HEK293 (cell line): Measurements from ENCODE around the gene ZBED5.

Experiments used
- CTCF ChIA-PET: fragments of 350-600 bp; formaldehyde crosslinking; extraction: SDS; loops from one replicate; lab custom pipeline; 2021; ENCODE audit warnings: antibody characterized with exemption; lab: Yijun Ruan, JAX
- POLR2A ChIA-PET: fragments of 300-600 bp; formaldehyde crosslinking; extraction: SDS; loops from one replicate; lab custom pipeline; 2020; ENCODE audit warnings: antibody characterized with exemption, inconsistent platforms; lab: Yijun Ruan, JAX
- H3K27ac ChIP-seq: fragments of 200-500 bp; sonication (Bioruptor generic); 2 replicates; pipeline ENCODE4 v1.5.1; 2014; ENCODE audit warnings: low read depth, low read length, control low read depth, inconsistent platforms; ENCODE audit errors: extremely low read depth
- H3K36me3 ChIP-seq, 2 experiments: fragments of 200-500 bp in 1 of 2; sonication (Bioruptor generic) in 1 of 2; 1 replicate in 1 of 2; 2 replicates in 1 of 2; pipeline ENCODE4 v1.5.1; 2014 to 2017; ENCODE audit warnings: inconsistent platforms in 2 of 2, low read length in 2 of 2; ENCODE audit not compliant: control insufficient read depth in 2 of 2, insufficient read depth in 1 of 2
- H3K4me1 ChIP-seq: fragments of 200-500 bp; sonication (Bioruptor generic); 2 replicates; pipeline ENCODE4 v1.5.1; 2014; ENCODE audit warnings: mild to moderate bottlenecking, low read length, inconsistent platforms; ENCODE audit not compliant: control insufficient read depth, insufficient read depth
- H3K4me3 ChIP-seq: 2 replicates; pipeline ENCODE4 v1.5.1; 2011; ENCODE audit warnings: low read depth, mild to moderate bottlenecking, control low read depth, low read length, moderate library complexity
- H3K9me3 ChIP-seq: fragments of 200-500 bp; sonication (Bioruptor generic); 2 replicates; pipeline ENCODE4 v1.5.1; 2014; ENCODE audit warnings: low read depth, low read length, inconsistent platforms; ENCODE audit not compliant: control insufficient read depth, insufficient read depth
- HOXA7 ChIP-seq: sonication (generic); formaldehyde crosslinking; IDR thresholded peaks from 2 replicates; pipeline ENCODE4 v1.8.1; 2022; ENCODE audit warnings: missing genetic modification reagents, borderline replicate concordance
- KLF1 ChIP-seq: fragments of 450-650 bp; formaldehyde crosslinking; IDR thresholded peaks from 2 replicates; pipeline ENCODE4 v1.5.1; 2016; ENCODE audit warnings: missing biosample characterization, missing genetic modification characterization
- KLF7 ChIP-seq: fragments of 450-650 bp; formaldehyde crosslinking; IDR thresholded peaks from 2 replicates; pipeline ENCODE4 v1.5.1; 2016; ENCODE audit warnings: missing biosample characterization, missing genetic modification characterization, borderline replicate concordance
- KLF9 ChIP-seq: fragments of 450-650 bp; formaldehyde crosslinking; IDR thresholded peaks from 2 replicates; pipeline ENCODE4 v1.5.1; 2016; ENCODE audit warnings: missing biosample characterization, missing genetic modification characterization, low read depth
- MZF1 ChIP-seq: fragments of 450-650 bp; formaldehyde crosslinking; IDR thresholded peaks from 2 replicates; pipeline ENCODE4 v1.5.1; 2017; ENCODE audit warnings: missing biosample characterization, missing genetic modification characterization, borderline replicate concordance
- REPIN1 ChIP-seq: fragments of 450-650 bp; formaldehyde crosslinking; IDR thresholded peaks from 2 replicates; pipeline ENCODE4 v1.5.1; 2017; ENCODE audit warnings: missing biosample characterization, missing genetic modification characterization, low read depth
- ZFHX2 ChIP-seq: fragments of 450-650 bp; formaldehyde crosslinking; conservative IDR thresholded peaks from 2 replicates; pipeline ENCODE4 v1.5.1; 2016; ENCODE audit warnings: missing biosample characterization, missing genetic modification characterization
- ZNF121 ChIP-seq: fragments of 450-650 bp; formaldehyde crosslinking; IDR thresholded peaks from 2 replicates; pipeline ENCODE4 v1.5.1; 2016; ENCODE audit warnings: missing biosample characterization, missing genetic modification characterization
- ZNF157 ChIP-seq: fragments of 450-650 bp; formaldehyde crosslinking; IDR thresholded peaks from 2 replicates; pipeline ENCODE4 v1.5.1; 2016; ENCODE audit warnings: missing biosample characterization, missing genetic modification characterization
- ZNF223 ChIP-seq: fragments of 450-650 bp; formaldehyde crosslinking; IDR thresholded peaks from 2 replicates; pipeline ENCODE4 v1.5.1; 2016; ENCODE audit warnings: missing biosample characterization, missing genetic modification characterization
- ZNF394 ChIP-seq: fragments of 450-650 bp; formaldehyde crosslinking; IDR thresholded peaks from 2 replicates; pipeline ENCODE4 v1.5.1; 2016; ENCODE audit warnings: missing biosample characterization, missing genetic modification characterization, mild to moderate bottlenecking, moderate library complexity, borderline replicate concordance
- ZNF433 ChIP-seq: fragments of 450-650 bp; formaldehyde crosslinking; IDR thresholded peaks from 2 replicates; pipeline ENCODE4 v1.5.1; 2016; ENCODE audit warnings: missing biosample characterization, missing genetic modification characterization, low read depth
- ZNF514 ChIP-seq: fragments of 450-650 bp; formaldehyde crosslinking; IDR thresholded peaks from 2 replicates; pipeline ENCODE4 v1.5.1; 2016; ENCODE audit warnings: missing biosample characterization, missing genetic modification characterization
- ZNF518A ChIP-seq: fragments of 450-650 bp; formaldehyde crosslinking; conservative IDR thresholded peaks from 2 replicates; pipeline ENCODE4 v1.5.1; 2016; ENCODE audit warnings: low read depth, missing biosample characterization, missing genetic modification characterization
- ZNF548 ChIP-seq: fragments of 450-650 bp; formaldehyde crosslinking; IDR thresholded peaks from 2 replicates; pipeline ENCODE4 v1.5.1; 2016; ENCODE audit warnings: missing biosample characterization, missing genetic modification characterization
- ZNF670 ChIP-seq: fragments of 450-650 bp; formaldehyde crosslinking; IDR thresholded peaks from 2 replicates; pipeline ENCODE4 v1.5.1; 2016; ENCODE audit warnings: missing biosample characterization, missing genetic modification characterization, low read depth
- ZNF747 ChIP-seq: fragments of 450-650 bp; formaldehyde crosslinking; IDR thresholded peaks from 2 replicates; pipeline ENCODE4 v1.5.1; 2016; ENCODE audit warnings: missing biosample characterization, missing genetic modification characterization
- ZNF830 ChIP-seq: fragments of 450-650 bp; IDR thresholded peaks from 2 replicates; pipeline ENCODE4 v1.5.0; 2018; ENCODE audit warnings: missing biosample characterization, missing genetic modification characterization, low read depth, mild to moderate bottlenecking, moderate library complexity
- ZSCAN23 ChIP-seq: fragments of 450-650 bp; formaldehyde crosslinking; IDR thresholded peaks from 2 replicates; pipeline ENCODE4 v1.5.1; 2016; ENCODE audit warnings: missing biosample characterization, missing genetic modification characterization
- ZSCAN30 ChIP-seq: fragments of 450-650 bp; IDR thresholded peaks from 2 replicates; pipeline ENCODE4 v1.5.1; 2018; ENCODE audit warnings: missing biosample characterization, mild to moderate bottlenecking, missing genetic modification characterization, moderate library complexity

ZBED5 gene

DNA sequence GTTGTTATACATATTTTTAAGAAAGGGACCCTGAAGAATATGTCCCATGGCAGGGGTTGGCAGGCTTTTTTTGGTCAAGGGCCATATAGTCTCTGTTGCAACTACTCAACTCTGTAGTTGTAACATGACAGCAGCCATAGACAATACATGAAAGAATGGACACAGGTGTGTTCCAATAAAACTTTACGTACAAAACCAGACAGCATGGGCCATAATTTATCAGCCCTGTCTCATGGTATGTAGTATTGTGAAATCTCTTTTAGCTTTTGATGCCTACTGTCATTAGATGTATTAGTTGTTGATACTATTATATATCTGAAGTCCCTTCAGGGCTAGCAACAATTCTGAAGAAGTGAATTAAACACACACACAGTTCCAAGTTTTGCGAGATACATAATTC lies 2.6 kb downstream of the ZBED5 start:
- Histone ChIP-seq H3K9me3 (no peaks in the 10 kb centered on the region), H3K27ac (no peak overlapping the region), H3K36me3 (peaks cover 9 to 46% of the 10 kb centered on the region in 2 experiments; a peak in 2 of 3 replicates), H3K4me3 (no peak overlapping the region), H3K4me1 (no peaks in the 10 kb centered on the region)
- TF ChIP-seq ZNF518A (tag by site-specific recombination) (no peak), ZNF433 (tag by site-specific recombination) (no peak), ZFHX2 (tag by site-specific recombination) (no peak), HOXA7 (no peak), MZF1 (tag by site-specific recombination) (no peak)
- ChIA-PET POLR2A (interaction anchor here (1.4 to 1.6 kb wide), 2 partner anchors 12 to 46 kb away, joined by 3 to 10 read pairs; partner anchors contain the start of gene EIF4G2), CTCF (no interaction called here)

GRCh38 chr11:10847960-10848860 lies 9.6 kb downstream of the ZBED5 start:
- H3K36me3 ChIP-seq = peaks cover 0 to 18% of the 10 kb centered on the region in 2 experiments; a peak in 1 of 3 replicates
- H3K4me3 ChIP-seq = no peak overlapping the region
- ChIA-PET POLR2A (interaction anchor here (0.6 to 4.3 kb wide), 6 partner anchors 9 to 121 kb away, joined by 3 to 35 read pairs (median 6); partner anchors contain the start of genes EIF4G2 and ZBED5), CTCF (interaction anchor here (0.7 to 2.4 kb wide), 5 partner anchors 31 to 940 kb away, joined by 3 to 12 read pairs (median 3); no protein-coding TSS in a partner anchor)
- H3K27ac ChIP-seq = no peak overlapping the region
- TF ChIP-seq ZNF121 (tag by site-specific recombination) = peak; percentile 89
- TF ChIP-seq ZNF223 = no peak
- no peaks in the 10 kb centered on the region for H3K9me3 ChIP-seq
- no peaks in the 10 kb centered on the region for H3K4me1 ChIP-seq

- Histone ChIP-seq H3K36me3 (peaks cover 0 to 3% of the 10 kb centered on the region in 2 experiments; a peak in 1 of 3 replicates), H3K27ac (no peak overlapping the region), H3K4me3 (no peak overlapping the region), H3K4me1 (no peaks in the 10 kb centered on the region), H3K9me3 (no peaks in the 10 kb centered on the region)
- ChIA-PET POLR2A (interaction anchor here (1.0 to 4.3 kb wide), 2 partner anchors 10 to 37 kb away, joined by 3 to 35 read pairs; partner anchors contain the start of gene EIF4G2), CTCF (no interaction called here)
- TF ChIP-seq ZNF747 (tag by site-specific recombination) (no peak), ZSCAN30 (tag by site-specific recombination) (no peak), ZNF394 (tag by site-specific recombination) (no peak), KLF1 (tag by site-specific recombination) (no peak), ZSCAN23 (no peak), ZNF670 (no peak), ZNF157 (tag by site-specific recombination) (no peak), KLF9 (tag by site-specific recombination) (no peak), ZNF830 (tag by site-specific recombination) (no peak), ZNF514 (no peak), ZNF548 (tag by site-specific recombination) (no peak), KLF7 (tag by site-specific recombination) (no peak), REPIN1 (no peak)
These were observed 11.2 kb downstream of the ZBED5 start for GRCh38 chr11:10846660-10847059.
